ENCODE results near the gene AFF3.

- no peak for TF ChIP-seq ESRRA (IDR thresholded peaks at IDR 0.05; ENCODE audit: low read length)
- TF ChIP-seq POLR2A (IDR thresholded peaks at IDR 0.05; ENCODE audit: low read depth, low read length): no peak
- TF ChIP-seq CTCF (IDR thresholded peaks at IDR 0.05 in 2 of 3, conservative IDR thresholded peaks at IDR 0.05 in 1 of 3; ENCODE audit: control insufficient read depth in 2 of 3, extremely low read depth in 1 of 3, insufficient read depth in 1 of 3, low read depth in 3 of 3, low read length in 3 of 3): no peak
- no peak for TF ChIP-seq MTA3 (IDR thresholded peaks at IDR 0.05; ENCODE audit: borderline replicate concordance, low read length)
- TF ChIP-seq EP300 (IDR thresholded peaks at IDR 0.05; ENCODE audit: borderline replicate concordance in 1 of 2, control insufficient read depth in 1 of 2, low read depth in 2 of 2, low read length in 2 of 2): no peak
- no peak for TF ChIP-seq ZNF24 (IDR thresholded peaks at IDR 0.05)
- TF ChIP-seq ETV6 (conservative IDR thresholded peaks at IDR 0.05 in 1 of 2, IDR thresholded peaks at IDR 0.05 in 1 of 2; ENCODE audit: borderline replicate concordance in 1 of 2, low read depth in 1 of 2): no peak
Observed at GRCh38 chr2:99711144-99711543, 431.2 kb downstream of the AFF3 start.

Data from GM12878 (cell line).